ENCODE results near the gene CIB4. TPM values are rescaled to one million over a fixed set of nuclear protein-coding genes. Genes with fewer than 3 reads are reported as not detected.

The CIB4 gene
- total RNA-seq, 2 donors from 2014 or later, result 0.46 TPM; not detected in 1

DNA sequence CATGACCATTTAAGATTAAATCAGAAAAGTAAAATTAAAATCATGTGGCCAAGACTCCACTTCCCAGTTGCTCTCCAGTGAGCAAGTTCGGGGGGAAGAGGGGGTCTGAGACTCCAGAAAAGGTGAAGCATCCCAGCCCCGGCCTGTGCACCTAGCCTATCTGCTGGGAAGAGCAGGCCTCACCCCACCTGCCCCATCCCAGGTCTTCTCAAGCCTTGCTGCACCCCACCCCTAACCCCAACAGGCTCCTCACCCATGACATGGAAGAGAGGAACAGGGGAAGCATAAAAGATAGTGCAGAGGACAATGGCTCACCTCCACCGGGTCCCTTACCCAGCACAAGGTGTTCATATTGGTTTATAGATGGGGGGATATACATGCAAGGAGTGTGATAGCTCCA lies 14.6 kb downstream of the CIB4 start:
- TF ChIP-seq, protein P1, sequence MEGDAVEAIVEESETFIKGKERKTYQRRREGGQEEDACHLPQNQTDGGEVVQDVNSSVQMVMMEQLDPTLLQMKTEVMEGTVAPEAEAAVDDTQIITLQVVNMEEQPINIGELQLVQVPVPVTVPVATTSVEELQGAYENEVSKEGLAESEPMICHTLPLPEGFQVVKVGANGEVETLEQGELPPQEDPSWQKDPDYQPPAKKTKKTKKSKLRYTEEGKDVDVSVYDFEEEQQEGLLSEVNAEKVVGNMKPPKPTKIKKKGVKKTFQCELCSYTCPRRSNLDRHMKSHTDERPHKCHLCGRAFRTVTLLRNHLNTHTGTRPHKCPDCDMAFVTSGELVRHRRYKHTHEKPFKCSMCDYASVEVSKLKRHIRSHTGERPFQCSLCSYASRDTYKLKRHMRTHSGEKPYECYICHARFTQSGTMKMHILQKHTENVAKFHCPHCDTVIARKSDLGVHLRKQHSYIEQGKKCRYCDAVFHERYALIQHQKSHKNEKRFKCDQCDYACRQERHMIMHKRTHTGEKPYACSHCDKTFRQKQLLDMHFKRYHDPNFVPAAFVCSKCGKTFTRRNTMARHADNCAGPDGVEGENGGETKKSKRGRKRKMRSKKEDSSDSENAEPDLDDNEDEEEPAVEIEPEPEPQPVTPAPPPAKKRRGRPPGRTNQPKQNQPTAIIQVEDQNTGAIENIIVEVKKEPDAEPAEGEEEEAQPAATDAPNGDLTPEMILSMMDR (IDR thresholded peaks at IDR 0.05), result no peak
- no peak for TF ChIP-seq POLR2A (IDR thresholded peaks at IDR 0.05)
- no peak for TF ChIP-seq POLR2AphosphoS5 (IDR thresholded peaks at IDR 0.05)
- Histone ChIP-seq H3K27ac (no peak overlapping the region), H3K4me1 (replicated peaks) (peaks cover 4% of the 10 kb centered on the region), H3K27me3 (replicated peaks; ENCODE audit: insufficient read depth) (no peaks in the 10 kb centered on the region), H3K36me3 (no peaks in the 10 kb centered on the region), H3K4me3 (no peak overlapping the region), H3K9me3 (no peaks in the 10 kb centered on the region)
- DNase-seq (ENCODE audit: low spot score), result no peak
- 97% methylated on average over 3 of the region's 3 CpGs for WGBS
- intact Hi-C loops (cut with DNase I), result no loop called here

DNA sequence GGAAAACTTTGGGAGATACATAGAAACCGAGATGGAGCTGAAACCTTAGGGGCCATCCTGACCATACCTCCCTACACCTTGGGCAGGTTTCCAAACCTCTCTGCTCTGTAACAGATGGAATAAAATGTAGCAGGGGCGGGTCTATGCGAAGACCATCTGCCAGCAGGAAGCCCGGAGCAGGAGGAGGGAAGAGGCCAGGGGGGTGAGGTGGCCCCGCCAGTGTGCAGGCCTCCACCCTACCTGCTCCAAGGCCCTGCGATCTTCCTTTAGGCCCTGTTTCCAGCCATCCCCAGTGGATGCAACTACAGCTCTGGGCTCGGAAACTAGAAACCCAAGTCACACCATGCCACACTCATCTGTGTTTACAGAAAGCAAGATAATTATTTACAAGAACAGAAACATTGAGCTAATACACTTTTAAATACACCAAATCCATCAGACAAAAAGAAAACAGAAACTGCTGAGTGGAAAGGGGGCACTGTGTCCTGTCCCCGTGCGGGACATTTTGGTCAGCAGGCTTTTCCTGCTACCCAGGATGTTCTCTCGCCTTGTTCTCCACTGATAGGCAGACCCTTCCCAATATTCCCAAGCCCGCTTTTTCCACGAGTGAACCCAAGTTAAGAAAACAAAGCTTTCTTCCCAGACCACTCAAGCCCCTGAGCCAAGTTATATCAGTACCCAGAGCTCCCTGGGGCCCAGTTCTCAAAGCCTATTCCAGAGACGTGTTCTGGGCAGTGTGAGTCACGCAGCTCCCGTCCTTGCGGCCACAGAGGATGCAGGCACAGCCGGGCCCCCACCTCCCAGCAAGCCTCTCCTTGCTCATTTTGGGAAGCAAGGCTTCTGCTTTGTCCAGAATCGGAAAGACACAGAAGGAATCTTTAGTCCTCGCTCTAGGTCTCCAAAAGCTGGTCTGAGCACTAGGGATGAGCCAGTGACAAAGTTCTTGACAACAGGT lies 17.3 kb downstream of the CIB4 start:
- Histone ChIP-seq H3K9me3 (no peaks in the 10 kb centered on the region), H3K36me3 (no peaks in the 10 kb centered on the region), H3K4me3 (no peak overlapping the region), H3K27ac (peak overlapping the region; percentile 57 to 59), H3K27me3 (replicated peaks; ENCODE audit: insufficient read depth) (no peaks in the 10 kb centered on the region), H3K4me1 (replicated peaks) (peaks cover 4% of the 10 kb centered on the region)
- 57% methylated on average over 19 of the region's 19 CpGs for WGBS
- no peak for DNase-seq (ENCODE audit: low spot score)
- TF ChIP-seq, protein P1 (IDR thresholded peaks at IDR 0.05), result no peak
- peak; percentile 34 for TF ChIP-seq POLR2AphosphoS5 (IDR thresholded peaks at IDR 0.05)
- intact Hi-C loops (cut with DNase I), result no loop called here

DNA sequence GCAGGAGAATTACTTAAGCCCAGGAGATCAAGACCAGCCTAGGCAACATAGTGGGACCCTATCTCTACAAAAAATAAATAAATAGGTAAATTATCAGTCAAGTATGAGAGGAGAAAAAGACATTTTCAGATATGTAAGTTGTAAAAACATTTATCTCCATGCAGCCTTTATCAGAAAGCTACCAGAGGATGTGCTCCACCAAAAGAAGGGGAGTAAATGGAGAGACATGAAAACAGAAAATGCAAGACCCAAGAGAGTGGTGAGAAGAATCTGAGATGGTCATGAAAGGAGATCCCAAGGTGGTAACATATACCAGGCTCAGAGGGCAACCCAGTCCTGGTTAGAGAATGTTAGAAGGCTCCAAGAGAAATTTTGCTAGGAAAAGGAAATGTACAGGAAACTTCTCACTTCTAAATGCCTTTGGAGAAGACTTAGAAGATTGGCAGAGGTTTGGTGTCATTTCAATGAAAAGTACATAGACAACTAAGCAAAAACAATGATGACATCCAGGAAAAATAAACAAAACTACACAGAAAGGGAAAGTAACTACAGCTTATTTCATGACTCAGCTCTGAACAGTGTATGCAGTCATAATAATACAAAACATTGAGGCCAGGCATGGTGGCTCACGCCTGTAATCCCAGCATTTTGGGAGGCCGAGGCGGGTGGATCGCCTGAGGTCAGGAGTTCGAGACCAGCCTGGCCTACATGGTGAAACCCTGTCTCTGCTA lies 19.5 kb downstream of the CIB4 start:
- intact Hi-C loops (cut with DNase I), result no loop called here
- H3K4me1 ChIP-seq (replicated peaks), result peaks cover 4% of the 10 kb centered on the region
- DNase-seq (ENCODE audit: low spot score), result no peak
- WGBS, result 90% methylated on average over 5 of the region's 5 CpGs
- no peak overlapping the region for H3K27ac ChIP-seq
- no peaks in the 10 kb centered on the region for H3K36me3 ChIP-seq
- no peaks in the 10 kb centered on the region for H3K9me3 ChIP-seq
- TF ChIP-seq POLR2AphosphoS5 (IDR thresholded peaks at IDR 0.05) (no peak), POLR2A (IDR thresholded peaks at IDR 0.05) (no peak)
- TF ChIP-seq, protein P1 (IDR thresholded peaks at IDR 0.05), result no peak
- no peaks in the 10 kb centered on the region for H3K27me3 ChIP-seq (replicated peaks; ENCODE audit: insufficient read depth)
- no peak overlapping the region for H3K4me3 ChIP-seq

DNA sequence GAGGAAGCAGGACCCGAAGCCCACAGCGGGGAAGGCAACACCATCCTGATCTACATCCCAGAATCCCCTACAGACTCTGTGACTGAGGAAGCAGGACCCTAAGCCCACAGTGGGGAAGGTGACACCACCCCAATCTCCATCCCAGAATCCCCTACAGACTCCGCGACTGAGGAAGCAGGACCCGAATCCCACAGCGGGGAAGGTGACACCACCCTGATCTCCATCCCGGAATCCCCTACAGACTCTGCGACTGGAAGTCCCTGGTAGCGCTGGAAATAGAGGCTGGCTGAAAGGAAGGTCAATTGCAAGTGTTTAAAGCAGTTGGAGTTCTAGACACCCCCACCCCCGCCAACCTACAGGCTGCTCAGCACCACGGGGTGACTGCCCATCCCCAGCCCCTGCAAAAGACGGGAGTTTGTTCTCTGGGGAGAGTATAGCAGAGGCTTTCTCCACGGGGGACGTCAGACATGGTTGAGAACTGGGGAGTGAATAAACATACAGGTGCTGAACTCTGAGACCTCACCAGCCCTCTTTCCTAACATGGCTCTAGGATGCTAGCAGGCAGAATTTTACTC lies 21.0 kb downstream of the CIB4 start:
- Histone ChIP-seq H3K27me3 (replicated peaks; ENCODE audit: insufficient read depth) (no peaks in the 10 kb centered on the region), H3K4me1 (replicated peaks) (peaks cover 4% of the 10 kb centered on the region), H3K9me3 (no peaks in the 10 kb centered on the region), H3K4me3 (no peak overlapping the region), H3K27ac (no peak overlapping the region), H3K36me3 (no peaks in the 10 kb centered on the region)
- TF ChIP-seq, protein P1 (IDR thresholded peaks at IDR 0.05), result no peak
- intact Hi-C loops (cut with DNase I), result no loop called here
- DNase-seq (ENCODE audit: low spot score), result no peak
- 64% methylated on average over 14 of the region's 14 CpGs for WGBS

All from prostate gland (tissue), 2 donors.